Astrocyte (in vitro differentiated cells and primary cell): Measurements from ENCODE around the gene NSUN6.

Experiments used
- CTCF ChIP-seq: IDR thresholded peaks from 2 replicates; pipeline ENCODE4 v1.5.1; 2011; ENCODE audit warnings: low read depth, mild to moderate bottlenecking, inconsistent platforms, low read length, moderate library complexity; ENCODE audit not compliant: insufficient read depth
- EZH2 ChIP-seq: IDR thresholded peaks from 2 replicates; pipeline ENCODE4 v1.6.1; 2012; ENCODE audit warnings: mild to moderate bottlenecking, low read length, inconsistent platforms; ENCODE audit not compliant: insufficient read depth

- TF ChIP-seq CTCF = no peak
- TF ChIP-seq EZH2 = no peak
Measured at GRCh38 chr10:18571076-18571475, 80.3 kb downstream of the NSUN6 start.
